Measurements from ENCODE around the gene SPAG6. TPM values are rescaled to one million over a fixed set of nuclear protein-coding genes. Genes with fewer than 3 reads are reported as not detected.

SPAG6 gene
- total and polyA plus RNA-seq, 9 of the 15 experiments (the other 6 are each of a cell fraction or from before 2014, with no cell fraction given): 3.5 to 23.1 (median 11.8) TPM

- TF ChIP-seq ZNF398 (CRISPR knock-in tag; IDR thresholded peaks at IDR 0.05) (no peak), CTBP1 (IDR thresholded peaks at IDR 0.05; ENCODE audit: borderline replicate concordance) (no peak), HMG20B (CRISPR knock-in tag; IDR thresholded peaks at IDR 0.05) (no peak), CC2D1A (IDR thresholded peaks at IDR 0.05) (no peak), ILF3 (IDR thresholded peaks at IDR 0.05; ENCODE audit: borderline replicate concordance) (no peak), GMEB1 (CRISPR knock-in tag; IDR thresholded peaks at IDR 0.05) (peak; percentile 25; the same call in 1 of the 2 replicates), MECOM (CRISPR knock-in tag; IDR thresholded peaks at IDR 0.05) (no peak), ARHGAP35 (IDR thresholded peaks at IDR 0.05; ENCODE audit: partially characterized antibody) (no peak), ERF (CRISPR knock-in tag; IDR thresholded peaks at IDR 0.05) (no peak), MITF (IDR thresholded peaks at IDR 0.05) (peak; percentile 16; the same call in 1 of the 2 replicates), SAP30 (IDR thresholded peaks at IDR 0.05; ENCODE audit: borderline replicate concordance, insufficient read depth, low read depth, low read length, poor library complexity, severe bottlenecking) (no peak)
Observed at GRCh38 chr10:22320591-22321155, 24.6 kb upstream of the SPAG6 start, which contains the start of gene BMI1 (continued).
